Immature natural killer cell (primary cell): ENCODE measurements around the gene DHX15. TPM values are rescaled to one million over a fixed set of nuclear protein-coding genes. Genes with fewer than 3 reads are reported as not detected.
A peak's percentile ranks its signal among the peaks of the same experiment; 100 is the strongest.

Source experiments
- DNase-seq, 3 donors: peaks; one replicate each; pipeline ENCODE4 v3.0.0; 2022; ENCODE audit warnings: mixed read lengths in 1 of 3
- H3K27ac Mint-ChIP-seq, 6 donors: one replicate each; pipeline ENCODE4 v1.8.0; 2020; ENCODE audit warnings: mixed read lengths in 6 of 6, mild to moderate bottlenecking in 5 of 6, inconsistent platforms in 4 of 6, moderate library complexity in 3 of 6
- H3K27me3 Mint-ChIP-seq, 3 donors: one replicate each; pipeline ENCODE4 v1.8.0; 2020 to 2021; ENCODE audit warnings: low read depth in 3 of 3, mild to moderate bottlenecking in 3 of 3, mixed read lengths in 3 of 3, moderate library complexity in 3 of 3, inconsistent platforms in 1 of 3
- H3K36me3 Mint-ChIP-seq, 3 donors: one replicate each; pipeline ENCODE4 v1.8.0; 2020; ENCODE audit warnings: mixed read lengths in 3 of 3, inconsistent platforms in 2 of 3, mild to moderate bottlenecking in 2 of 3
- H3K4me1 Mint-ChIP-seq, 2 donors: one replicate each; pipeline ENCODE4 v1.8.0; 2020; ENCODE audit warnings: inconsistent platforms in 2 of 2, mild to moderate bottlenecking in 2 of 2, mixed read lengths in 2 of 2, moderate library complexity in 1 of 2
- H3K4me3 Mint-ChIP-seq, 5 donors: one replicate each; pipeline ENCODE4 v1.8.0; 2020; ENCODE audit warnings: mild to moderate bottlenecking in 5 of 5, mixed read lengths in 5 of 5, inconsistent platforms in 3 of 5, moderate library complexity in 3 of 5
- H3K9me3 Mint-ChIP-seq, 6 donors: one replicate each; pipeline ENCODE4 v1.8.0; 2020; ENCODE audit warnings: mild to moderate bottlenecking in 6 of 6, mixed read lengths in 6 of 6, inconsistent platforms in 4 of 6, moderate library complexity in 3 of 6
- polyA plus RNA-seq, 3 donors: library from polyadenylated mRNA; unstranded; fragments of 300-500 nt; fragmentation: Illumina TruSeq; gene quantifications; one replicate each; pipeline ENCODE4 v1.2.3, GENCODE V29; 2021

Gene DHX15
- polyA plus RNA-seq, 3 donors from 2014 or later, result 41.7 to 71.4 (median 65.4) TPM

GRCh38 chr4:24601121-24601520 lies 16.8 kb upstream of the DHX15 start:
- H3K27ac Mint-ChIP-seq, result no peak overlapping the region
- peaks cover 0 to 2% (median 2%) of the 10 kb centered on the region in 3 donors for H3K27me3 Mint-ChIP-seq
- no peaks in the 10 kb centered on the region for H3K9me3 Mint-ChIP-seq
- no peaks in the 10 kb centered on the region for H3K4me1 Mint-ChIP-seq
- H3K36me3 Mint-ChIP-seq, result no peaks in the 10 kb centered on the region
- no peak for DNase-seq
- H3K4me3 Mint-ChIP-seq, result no peak overlapping the region

GRCh38 chr4:24599275-24599674 lies 14.9 kb upstream of the DHX15 start:
- H3K9me3 Mint-ChIP-seq, result no peaks in the 10 kb centered on the region
- peaks cover 0 to 2% (median 2%) of the 10 kb centered on the region in 3 donors for H3K27me3 Mint-ChIP-seq
- H3K27ac Mint-ChIP-seq, result no peak overlapping the region
- no peaks in the 10 kb centered on the region for H3K4me1 Mint-ChIP-seq
- no peaks in the 10 kb centered on the region for H3K36me3 Mint-ChIP-seq
- H3K4me3 Mint-ChIP-seq, result no peak overlapping the region
- no peak for DNase-seq

GRCh38 chr4:24598025-24598424 lies 13.7 kb upstream of the DHX15 start:
- DNase-seq, result no peak
- no peaks in the 10 kb centered on the region for H3K36me3 Mint-ChIP-seq
- H3K9me3 Mint-ChIP-seq, result no peaks in the 10 kb centered on the region
- H3K4me3 Mint-ChIP-seq, result no peak overlapping the region
- peaks cover 0 to 4% (median 2%) of the 10 kb centered on the region in 3 donors for H3K27me3 Mint-ChIP-seq
- no peak overlapping the region for H3K27ac Mint-ChIP-seq
- no peaks in the 10 kb centered on the region for H3K4me1 Mint-ChIP-seq

- Mint-ChIP-seq H3K36me3 (no peaks in the 10 kb centered on the region), H3K4me3 (no peak overlapping the region)
Measured at GRCh38 chr4:24595659-24596058, 11.3 kb upstream of the DHX15 start.

GRCh38 chr4:24594887-24595286 lies 10.5 kb upstream of the DHX15 start:
- H3K4me1 Mint-ChIP-seq, result no peaks in the 10 kb centered on the region
- H3K4me3 Mint-ChIP-seq, result no peak overlapping the region
- no peak overlapping the region for H3K27ac Mint-ChIP-seq
- H3K27me3 Mint-ChIP-seq, result peaks cover 2 to 12% (median 3%) of the 10 kb centered on the region in 3 donors
- peaks cover 0 to 10% (median 2%) of the 10 kb centered on the region in 6 donors for H3K9me3 Mint-ChIP-seq
- H3K36me3 Mint-ChIP-seq, result no peaks in the 10 kb centered on the region
- no peak for DNase-seq

More at GRCh38 chr4:24595659-24596058, 11.3 kb upstream of the DHX15 start:
- Mint-ChIP-seq H3K27ac (no peak overlapping the region), H3K9me3 (peaks cover 0 to 6% (median under 1%) of the 10 kb centered on the region in 6 donors), H3K4me1 (no peaks in the 10 kb centered on the region), H3K27me3 (peaks cover 2 to 7% (median 3%) of the 10 kb centered on the region in 3 donors)
- DNase-seq, result no peak

GRCh38 chr4:24589448-24589847 lies 5.1 kb upstream of the DHX15 start:
- no peak overlapping the region for H3K4me3 Mint-ChIP-seq
- H3K36me3 Mint-ChIP-seq, result no peaks in the 10 kb centered on the region
- H3K27ac Mint-ChIP-seq, result no peak overlapping the region
- H3K9me3 Mint-ChIP-seq, result peaks cover 0 to 13% (median 4%) of the 10 kb centered on the region in 6 donors
- H3K27me3 Mint-ChIP-seq, result peaks cover 2 to 17% (median 11%) of the 10 kb centered on the region in 3 donors
- H3K4me1 Mint-ChIP-seq, result peaks cover 7 to 11% of the 10 kb centered on the region in 2 donors
- DNase-seq, result no peak

GRCh38 chr4:24588216-24588954 lies 4.0 kb upstream of the DHX15 start:
- peaks cover 9 to 16% of the 10 kb centered on the region in 2 donors for H3K4me1 Mint-ChIP-seq
- no peak overlapping the region for H3K4me3 Mint-ChIP-seq
- H3K9me3 Mint-ChIP-seq, result peaks cover 0 to 13% (median 4%) of the 10 kb centered on the region in 6 donors
- H3K27ac Mint-ChIP-seq, result no peak overlapping the region
- DNase-seq, result no peak
- peaks cover 7 to 17% (median 17%) of the 10 kb centered on the region in 3 donors for H3K27me3 Mint-ChIP-seq
- H3K36me3 Mint-ChIP-seq, result no peaks in the 10 kb centered on the region

- DNase-seq, result peak; percentile 32 to 37 (median 33)
- peak overlapping the region; percentile 92 to 100 (median 96) for H3K4me3 Mint-ChIP-seq
- H3K36me3 Mint-ChIP-seq, result peaks cover 0 to 3% (median 0%) of the 10 kb centered on the region in 3 donors
- no peaks in the 10 kb centered on the region for H3K9me3 Mint-ChIP-seq
- peak overlapping the region; percentile 84 to 98 (median 92) for H3K27ac Mint-ChIP-seq
- H3K4me1 Mint-ChIP-seq, result peaks cover 51 to 57% of the 10 kb centered on the region in 2 donors
- H3K27me3 Mint-ChIP-seq, result peaks cover 6 to 11% (median 7%) of the 10 kb centered on the region in 3 donors
Measured at GRCh38 chr4:24583451-24584210, 723 bp downstream of the DHX15 start.

GRCh38 chr4:24582235-24582832 lies 2.0 kb downstream of the DHX15 start:
- Mint-ChIP-seq H3K9me3 (no peaks in the 10 kb centered on the region), H3K27ac (peak overlapping the region; percentile 84 to 98 (median 92)), H3K4me3 (peak overlapping the region; percentile 92 to 100 (median 96)), H3K27me3 (peaks cover 6 to 8% (median 7%) of the 10 kb centered on the region in 3 donors), H3K4me1 (peaks cover 64 to 70% of the 10 kb centered on the region in 2 donors), H3K36me3 (peaks cover 0 to 3% (median 0%) of the 10 kb centered on the region in 3 donors)
- DNase-seq, result no peak

- DNase-seq, result no peak
- Mint-ChIP-seq H3K27ac (peak overlapping the region in 4 of 6 donors; percentile 32 to 51 (median 40)), H3K4me3 (peak overlapping the region in 2 of 5 donors; percentile 3 to 18), H3K36me3 (peaks cover 11 to 25% (median 16%) of the 10 kb centered on the region in 3 donors), H3K27me3 (peaks cover 0 to 2% (median 0%) of the 10 kb centered on the region in 3 donors), H3K4me1 (peaks cover 83 to 92% of the 10 kb centered on the region in 2 donors), H3K9me3 (no peaks in the 10 kb centered on the region)
Measured at GRCh38 chr4:24578364-24578763, 6.0 kb downstream of the DHX15 start.

- Mint-ChIP-seq H3K4me3 (no peak overlapping the region), H3K4me1 (peaks cover 71 to 90% of the 10 kb centered on the region in 2 donors), H3K27ac (peak overlapping the region in 3 of 6 donors; percentile 1 to 62 (median 2)), H3K9me3 (no peaks in the 10 kb centered on the region), H3K36me3 (peaks cover 15 to 29% (median 19%) of the 10 kb centered on the region in 3 donors), H3K27me3 (peaks cover 0 to 2% (median 0%) of the 10 kb centered on the region in 3 donors)
- no peak for DNase-seq
Measured at GRCh38 chr4:24576276-24576675, 8.1 kb downstream of the DHX15 start.

GRCh38 chr4:24574236-24574635 lies 10.1 kb downstream of the DHX15 start:
- no peaks in the 10 kb centered on the region for H3K9me3 Mint-ChIP-seq
- H3K27me3 Mint-ChIP-seq, result peaks cover 0 to 2% (median 0%) of the 10 kb centered on the region in 3 donors
- no peak overlapping the region for H3K4me3 Mint-ChIP-seq
- peak overlapping the region in 5 of 6 donors; percentile 1 to 64 (median 51) for H3K27ac Mint-ChIP-seq
- DNase-seq, result no peak
- H3K4me1 Mint-ChIP-seq, result peaks cover 76 to 96% of the 10 kb centered on the region in 2 donors
- peaks cover 15 to 32% (median 19%) of the 10 kb centered on the region in 3 donors for H3K36me3 Mint-ChIP-seq

GRCh38 chr4:24573582-24573981 lies 10.8 kb downstream of the DHX15 start:
- H3K36me3 Mint-ChIP-seq, result peaks cover 12 to 35% (median 19%) of the 10 kb centered on the region in 3 donors
- H3K4me3 Mint-ChIP-seq, result no peak overlapping the region
- H3K27ac Mint-ChIP-seq, result peak overlapping the region in 3 of 6 donors; percentile 5 to 26 (median 12)

More at GRCh38 chr4:24573582-24573981, 10.8 kb downstream of the DHX15 start:
- no peaks in the 10 kb centered on the region for H3K9me3 Mint-ChIP-seq
- DNase-seq, result no peak
- H3K4me1 Mint-ChIP-seq, result peaks cover 75 to 96% of the 10 kb centered on the region in 2 donors
- H3K27me3 Mint-ChIP-seq, result peaks cover 0 to 2% (median 0%) of the 10 kb centered on the region in 3 donors
